Measurements from ENCODE around the gene NDUFAF7.
"Not testable (repeated sequence)": the region's sequence is repeated elsewhere in the genome, so short reads cannot be mapped to it uniquely, and the experiment has no call there.

GRCh38 chr2:37294858-37295257, 63.4 kb downstream of the NDUFAF7 start:
- TF ChIP-seq, protein P1, sequence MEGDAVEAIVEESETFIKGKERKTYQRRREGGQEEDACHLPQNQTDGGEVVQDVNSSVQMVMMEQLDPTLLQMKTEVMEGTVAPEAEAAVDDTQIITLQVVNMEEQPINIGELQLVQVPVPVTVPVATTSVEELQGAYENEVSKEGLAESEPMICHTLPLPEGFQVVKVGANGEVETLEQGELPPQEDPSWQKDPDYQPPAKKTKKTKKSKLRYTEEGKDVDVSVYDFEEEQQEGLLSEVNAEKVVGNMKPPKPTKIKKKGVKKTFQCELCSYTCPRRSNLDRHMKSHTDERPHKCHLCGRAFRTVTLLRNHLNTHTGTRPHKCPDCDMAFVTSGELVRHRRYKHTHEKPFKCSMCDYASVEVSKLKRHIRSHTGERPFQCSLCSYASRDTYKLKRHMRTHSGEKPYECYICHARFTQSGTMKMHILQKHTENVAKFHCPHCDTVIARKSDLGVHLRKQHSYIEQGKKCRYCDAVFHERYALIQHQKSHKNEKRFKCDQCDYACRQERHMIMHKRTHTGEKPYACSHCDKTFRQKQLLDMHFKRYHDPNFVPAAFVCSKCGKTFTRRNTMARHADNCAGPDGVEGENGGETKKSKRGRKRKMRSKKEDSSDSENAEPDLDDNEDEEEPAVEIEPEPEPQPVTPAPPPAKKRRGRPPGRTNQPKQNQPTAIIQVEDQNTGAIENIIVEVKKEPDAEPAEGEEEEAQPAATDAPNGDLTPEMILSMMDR (IDR thresholded peaks at IDR 0.05 in 8 of 11, conservative IDR thresholded peaks at IDR 0.05 in 3 of 11) = not testable (repeated sequence)
- not testable (repeated sequence) for TF ChIP-seq POLR2A (IDR thresholded peaks at IDR 0.05)

Data from spleen (tissue), 7 donors.